IMR-90 (cell line): ENCODE results near the gene FOXP4. TPM values are rescaled to one million over a fixed set of nuclear protein-coding genes. Genes with fewer than 3 reads are reported as not detected.

Experiments
- ATAC-seq: fragments of 200-7000 bp; cut with Tn5 transposase; 2 replicates; pipeline ENCODE4 v1.9.1; 2020; ENCODE audit warnings: low read depth, mild to moderate bottlenecking, moderate library complexity
- BruUV-seq: library from RNA; stranded (reverse); fragments of 400-500 nt; replicated peaks from 2 replicates; lab custom pipeline; 2021; lab: Mats Ljungman, UMichigan
- CTCF ChIA-PET: fragments of 300-600 bp; formaldehyde crosslinking; extraction: SDS; loops from one replicate; lab custom pipeline; 2021; ENCODE audit warnings: antibody characterized with exemption; lab: Yijun Ruan, JAX
- POLR2A ChIA-PET: fragments of 300-600 bp; sonication (Branson Sonifier 250); formaldehyde crosslinking; loops from one replicate; lab custom pipeline; 2022; ENCODE audit warnings: antibody characterized with exemption; ENCODE audit not compliant: unreplicated experiment; lab: Charles Lee
- DNase-seq: peaks from one replicate; pipeline ENCODE4 v3.0.0; 2013
- H2AFZ ChIP-seq: replicated peaks from 2 replicates; pipeline ENCODE3; 2013; ENCODE audit warnings: low read length, mild to moderate bottlenecking; ENCODE audit not compliant: poor library complexity
- H2AK5ac ChIP-seq: 2 replicates; pipeline ENCODE4 v1.6.1; 2013; ENCODE audit warnings: low read depth, low read length, inconsistent platforms
- H2AK9ac ChIP-seq: replicated peaks from 2 replicates; pipeline ENCODE3; 2013; ENCODE audit warnings: mild to moderate bottlenecking, low read depth, low read length, moderate library complexity; ENCODE audit not compliant: poor library complexity
- H2BK120ac ChIP-seq: 2 replicates; pipeline ENCODE4 v1.6.1; 2013; ENCODE audit warnings: low read depth, low read length, inconsistent platforms
- H2BK15ac ChIP-seq: 3 replicates; pipeline ENCODE4 v1.6.1; 2013; ENCODE audit warnings: low read depth, low read length, inconsistent platforms
- H2BK20ac ChIP-seq: 2 replicates; pipeline ENCODE4 v1.6.1; 2013; ENCODE audit warnings: low read depth, mild to moderate bottlenecking, inconsistent platforms, low read length, moderate library complexity
- H2BK5ac ChIP-seq: 2 replicates; pipeline ENCODE4 v1.6.1; 2013; ENCODE audit warnings: mild to moderate bottlenecking, low read depth, low read length, inconsistent platforms; ENCODE audit not compliant: poor library complexity, severe bottlenecking
- H3K14ac ChIP-seq: replicated peaks from 2 replicates; pipeline ENCODE4 v1.6.1; 2013; ENCODE audit warnings: low read depth, low read length, inconsistent platforms
- H3K18ac ChIP-seq: 2 replicates; pipeline ENCODE4 v1.6.1; 2013; ENCODE audit warnings: low read depth, low read length, control low read depth
- H3K23ac ChIP-seq: 2 replicates; pipeline ENCODE4 v1.6.1; 2013; ENCODE audit warnings: low read depth, low read length, inconsistent platforms
- H3K27ac ChIP-seq: 2 replicates; pipeline ENCODE4 v1.5.1; 2013; ENCODE audit warnings: mild to moderate bottlenecking, control low read depth, low read length; ENCODE audit not compliant: insufficient read depth
- H3K27me3 ChIP-seq: 2 replicates; pipeline ENCODE4 v1.6.1; 2013; ENCODE audit warnings: low read length; ENCODE audit not compliant: control insufficient read depth, insufficient read depth
- H3K36me3 ChIP-seq: 2 replicates; pipeline ENCODE4 v1.6.1; 2013; ENCODE audit warnings: low read length, mixed read lengths; ENCODE audit not compliant: control insufficient read depth, insufficient read depth
- H3K4ac ChIP-seq: 2 replicates; pipeline ENCODE4 v1.6.1; 2013; ENCODE audit warnings: low read depth, low read length, inconsistent platforms
- H3K4me1 ChIP-seq: 2 replicates; pipeline ENCODE4 v1.6.1; 2013; ENCODE audit warnings: low read length, mixed read lengths; ENCODE audit not compliant: control insufficient read depth, insufficient read depth
- H3K4me2 ChIP-seq: 2 replicates; pipeline ENCODE4 v1.6.1; 2013; ENCODE audit warnings: low read depth, mild to moderate bottlenecking, control low read depth, low read length, moderate library complexity
- H3K4me3 ChIP-seq: 2 replicates; pipeline ENCODE4 v1.5.1; 2013; ENCODE audit warnings: low read depth, mild to moderate bottlenecking, control low read depth, low read length, moderate library complexity; ENCODE audit not compliant: insufficient read depth
- H3K56ac ChIP-seq: 2 replicates; pipeline ENCODE4 v1.6.1; 2013; ENCODE audit warnings: low read length, inconsistent platforms; ENCODE audit not compliant: insufficient read depth; ENCODE audit errors: extremely low read depth
- H3K79me1 ChIP-seq, 2 experiments: 2 replicates each; pipeline ENCODE4 v1.6.1; 2013; ENCODE audit warnings: low read length in 2 of 2, inconsistent platforms in 1 of 2, low read depth in 1 of 2
- H3K9ac ChIP-seq: 2 replicates; pipeline ENCODE4 v1.6.1; 2013; ENCODE audit warnings: low read depth, low read length, control low read depth
- H3K9me1 ChIP-seq: 2 replicates; pipeline ENCODE4 v1.6.1; 2013; ENCODE audit warnings: low read length, inconsistent platforms; ENCODE audit not compliant: insufficient read depth
- H3K9me3 ChIP-seq: 2 replicates; pipeline ENCODE4 v1.6.1; 2013; ENCODE audit warnings: low read length; ENCODE audit not compliant: control insufficient read depth, insufficient read depth
- H4K20me1 ChIP-seq: 2 replicates; pipeline ENCODE4 v1.6.1; 2013; ENCODE audit warnings: low read length, inconsistent platforms; ENCODE audit not compliant: insufficient read depth
- H4K5ac ChIP-seq: 2 replicates; pipeline ENCODE4 v1.6.1; 2013; ENCODE audit warnings: mild to moderate bottlenecking, low read depth, low read length, control low read depth
- H4K8ac ChIP-seq, 2 experiments: 2 replicates each; pipeline ENCODE4 v1.6.1; 2013; ENCODE audit warnings: low read depth in 2 of 2, low read length in 2 of 2, control low read depth in 1 of 2, inconsistent platforms in 1 of 2
- H4K91ac ChIP-seq: 2 replicates; pipeline ENCODE4 v1.6.1; 2013; ENCODE audit warnings: low read depth, low read length, inconsistent platforms; ENCODE audit not compliant: insufficient read depth
- RAD21 ChIP-seq: IDR thresholded peaks from 2 replicates; pipeline ENCODE4 v1.6.1; 2012; ENCODE audit warnings: low read length, improper control_type of control experiment
- WGBS, 2 experiments: methylation state at CpG; one replicate each; pipeline versions ENCODE4 v1.1.5 to v1.1.7; 2013; ENCODE audit warnings: missing lambda C conversion rate in 2 of 2; ENCODE audit not compliant: insufficient read length in 1 of 2; ENCODE audit errors: extremely low coverage in 2 of 2; 5-methylcytosine and 5-hydroxymethylcytosine counted together
- dilution Hi-C: fragments of 300-500 bp; cut with HindIII; formaldehyde crosslinking; loops from one replicate; pipeline ENCODE4 v1.14.3; 2018; ENCODE audit warnings: low sequenced_read_pairs; ENCODE audit not compliant: unreplicated experiment
- in situ Hi-C: fragments of 300-500 bp; cut with MboI; formaldehyde crosslinking; loops from 3 replicates; pipeline ENCODE4 v1.14.3; 2019; ENCODE audit warnings: low sequenced_read_pairs, inconsistent platforms, mixed read lengths
- intact Hi-C: fragments of 100-400 bp; cut with micrococcal nuclease; formaldehyde crosslinking; loops from 2 replicates; pipeline ENCODE4 v1.10.0; 2022
- polyA plus RNA-seq, 3 experiments: library from polyadenylated mRNA; depleted of rRNA; stranded (reverse); fragments of >200 nt; gene quantifications; 2 replicates each; pipeline ENCODE4 v1.2.3, GENCODE V29; 2012; ENCODE audit warnings: low replicate concordance in 1 of 3
- total RNA-seq: library from RNA; depleted of rRNA; stranded (reverse); fragments of >200 nt; gene quantifications from 2 replicates; pipeline ENCODE4 v1.2.3, GENCODE V29; 2012

The FOXP4 gene
- total and polyA plus RNA-seq, 2 of the 4 experiments (the other 2 are of a cell fraction) = 0.72 to 9.5 TPM

DNA sequence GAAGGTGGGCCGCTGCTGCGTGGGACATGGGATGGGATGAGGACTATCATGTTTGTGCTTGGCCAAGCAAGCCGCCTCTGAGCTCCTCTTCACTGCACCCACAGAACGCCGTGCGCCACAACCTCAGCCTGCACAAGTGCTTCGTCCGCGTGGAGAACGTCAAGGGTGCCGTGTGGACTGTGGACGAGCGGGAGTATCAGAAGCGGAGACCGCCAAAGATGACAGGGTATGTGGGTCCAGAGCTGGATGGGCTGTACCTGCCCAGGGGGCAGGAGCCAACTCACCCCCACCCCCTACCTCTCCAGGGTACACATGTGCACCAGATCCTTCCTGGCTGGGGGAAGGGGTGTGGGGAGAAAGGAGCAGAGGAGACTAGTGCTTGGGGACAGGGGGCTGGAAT lies 48.6 kb downstream of the FOXP4 start:
- no peak overlapping the region for H2BK120ac ChIP-seq
- no peak overlapping the region for H2AK9ac ChIP-seq
- no peak overlapping the region for H2BK15ac ChIP-seq
- peaks cover 36% of the 10 kb centered on the region for H3K36me3 ChIP-seq
- no peak for TF ChIP-seq RAD21
- no peak overlapping the region for H2AFZ ChIP-seq
- H4K8ac ChIP-seq = no peak overlapping the region
- no peak for DNase-seq
- no peaks in the 10 kb centered on the region for H3K4me1 ChIP-seq
- ATAC-seq = no peak
- H3K27me3 ChIP-seq = no peaks in the 10 kb centered on the region
- H3K79me1 ChIP-seq = no peaks in the 10 kb centered on the region
- no peak overlapping the region for H4K5ac ChIP-seq
- no peaks in the 10 kb centered on the region for H3K9me1 ChIP-seq
- dilution Hi-C loops = no loop called here
- H3K9ac ChIP-seq = no peak overlapping the region
- no peak overlapping the region for H3K4me3 ChIP-seq
- ChIA-PET POLR2A (no interaction called here), CTCF (interaction anchor here (0.6 kb wide), 1 partner anchor 65 kb away, joined by 3 read pairs; no protein-coding TSS in a partner anchor)
- in situ Hi-C loops = loop anchor here (5.0 kb wide), 2 partner anchors 172 to 222 kb away; no protein-coding TSS in a partner anchor
- no peak overlapping the region for H3K23ac ChIP-seq
- no peak overlapping the region for H2BK20ac ChIP-seq
- no peak overlapping the region for H3K56ac ChIP-seq
- H3K4ac ChIP-seq = no peak overlapping the region
- H3K18ac ChIP-seq = no peak overlapping the region
- no peaks in the 10 kb centered on the region for H3K9me3 ChIP-seq
- intact Hi-C loops = no loop called here
- H3K27ac ChIP-seq = no peak overlapping the region
- H4K91ac ChIP-seq = no peak overlapping the region
- BruUV-seq = no TSS peak
- no peak overlapping the region for H2AK5ac ChIP-seq
- peaks cover 6% of the 10 kb centered on the region for H4K20me1 ChIP-seq
- H3K4me2 ChIP-seq = no peak overlapping the region
- no peak overlapping the region for H3K14ac ChIP-seq
- WGBS, 2 experiments = no CpG with 5 or more reads among the region's 15 CpGs
- no peak overlapping the region for H2BK5ac ChIP-seq
